WTC11 (cell line): ENCODE data around the gene SERGEF. TPM values are rescaled to one million over a fixed set of nuclear protein-coding genes. Genes with fewer than 3 reads are reported as not detected.

Source experiments
- ATAC-seq: fragments of 200-7000 bp; cut with Tn5 transposase; 2 replicates; pipeline ENCODE4 v1.10.0; 2021; ENCODE audit warnings: mild to moderate bottlenecking, moderate library complexity
- CTCF ChIA-PET: fragments of 300-600 bp; sonication (Branson Sonifier 250); formaldehyde crosslinking; loops from one replicate; lab custom pipeline; 2021; ENCODE audit warnings: antibody characterized with exemption; lab: Charles Lee
- POLR2A ChIA-PET: fragments of 350-600 bp; sonication (Branson Sonifier 250); formaldehyde crosslinking; loops from one replicate; lab custom pipeline; 2021; ENCODE audit warnings: antibody characterized with exemption; lab: Charles Lee
- DNase-seq: peaks from one replicate; pipeline ENCODE4 v3.0.0; 2021; ENCODE audit warnings: low spot score
- H3K27ac Mint-ChIP-seq: 2 replicates; pipeline ENCODE4 v1.8.0; 2021; ENCODE audit warnings: mixed read lengths
- H3K27me3 Mint-ChIP-seq: 2 replicates; pipeline ENCODE4 v1.8.0; 2021; ENCODE audit warnings: low read depth, mild to moderate bottlenecking, moderate library complexity, mixed read lengths
- H3K36me3 Mint-ChIP-seq: 2 replicates; pipeline ENCODE4 v1.8.0; 2021; ENCODE audit warnings: mixed read lengths
- H3K4me1 Mint-ChIP-seq: 2 replicates; pipeline ENCODE4 v1.8.0; 2022; ENCODE audit warnings: mixed read lengths
- H3K4me3 Mint-ChIP-seq: 2 replicates; pipeline ENCODE4 v1.8.0; 2021; ENCODE audit warnings: mild to moderate bottlenecking, moderate library complexity, mixed read lengths
- H3K9me3 Mint-ChIP-seq: 2 replicates; pipeline ENCODE4 v1.8.0; 2021; ENCODE audit warnings: mixed read lengths
- CREB1 ChIP-seq: sonication (generic); formaldehyde crosslinking; IDR thresholded peaks from 2 replicates; pipeline ENCODE4 v1.8.0; 2023; ENCODE audit warnings: mild to moderate bottlenecking, missing genetic modification reagents
- ESRRA ChIP-seq: sonication (generic); formaldehyde crosslinking; IDR thresholded peaks from 2 replicates; pipeline ENCODE4 v1.8.1; 2022; ENCODE audit warnings: mild to moderate bottlenecking, missing genetic modification reagents, borderline replicate concordance
- FOXJ3 ChIP-seq: sonication (generic); formaldehyde crosslinking; IDR thresholded peaks from 2 replicates; pipeline ENCODE4 v1.9.0; 2021; ENCODE audit warnings: missing genetic modification reagents, mild to moderate bottlenecking, borderline replicate concordance
- HMGA2 ChIP-seq: fragments of 250-450 bp; sonication (Bioruptor Pico); IDR thresholded peaks from 2 replicates; pipeline ENCODE4 v1.4.0; 2021; ENCODE audit warnings: mild to moderate bottlenecking, moderate library complexity
- JAZF1 ChIP-seq: fragments of 250-450 bp; sonication (Bioruptor Pico); IDR thresholded peaks from 2 replicates; pipeline ENCODE4 v1.9.0; 2021; ENCODE audit warnings: moderate library complexity, mild to moderate bottlenecking, inconsistent platforms
- MXD4 ChIP-seq: fragments of 250-450 bp; sonication (Bioruptor Pico); IDR thresholded peaks from 2 replicates; pipeline ENCODE4 v1.8.0; 2021; ENCODE audit warnings: mild to moderate bottlenecking, moderate library complexity, borderline replicate concordance
- NR2C2 ChIP-seq: sonication (generic); formaldehyde crosslinking; IDR thresholded peaks from 2 replicates; pipeline ENCODE4 v1.8.0; 2022; ENCODE audit warnings: mild to moderate bottlenecking, missing genetic modification reagents
- RORB ChIP-seq: fragments of 250-450 bp; sonication (Bioruptor Pico); IDR thresholded peaks from 2 replicates; pipeline ENCODE4 v1.9.0; 2021; ENCODE audit warnings: mild to moderate bottlenecking
- SMAD3 ChIP-seq: sonication (generic); formaldehyde crosslinking; IDR thresholded peaks from 2 replicates; pipeline ENCODE4 v1.8.0; 2022; ENCODE audit warnings: missing genetic modification reagents, mild to moderate bottlenecking, borderline replicate concordance
- SOX15 ChIP-seq: fragments of 250-450 bp; sonication (Bioruptor Pico); IDR thresholded peaks from 2 replicates; pipeline ENCODE4 v1.9.0; 2021; ENCODE audit warnings: mild to moderate bottlenecking
- TEAD4 ChIP-seq: sonication (generic); formaldehyde crosslinking; IDR thresholded peaks from 2 replicates; pipeline ENCODE4 v1.8.0; 2022; ENCODE audit warnings: mild to moderate bottlenecking, missing genetic modification reagents
- ZBTB21 ChIP-seq: sonication (generic); formaldehyde crosslinking; IDR thresholded peaks from 2 replicates; pipeline ENCODE4 v1.8.1; 2023; ENCODE audit warnings: mild to moderate bottlenecking, missing genetic modification reagents, borderline replicate concordance
- ZNF138 ChIP-seq: sonication (generic); formaldehyde crosslinking; conservative IDR thresholded peaks from 2 replicates; pipeline ENCODE4 v1.8.1; 2022; ENCODE audit warnings: mild to moderate bottlenecking, moderate library complexity, missing genetic modification reagents
- ZNF317 ChIP-seq: sonication (generic); formaldehyde crosslinking; IDR thresholded peaks from 2 replicates; pipeline ENCODE4 v1.8.1; 2023; ENCODE audit warnings: low read depth, mild to moderate bottlenecking, moderate library complexity, missing genetic modification reagents, borderline replicate concordance
- ZNF416 ChIP-seq: fragments of 250-450 bp; sonication (Bioruptor Pico); IDR thresholded peaks from 2 replicates; pipeline ENCODE4 v1.9.0; 2021; ENCODE audit warnings: mild to moderate bottlenecking, inconsistent platforms
- ZNF671 ChIP-seq: fragments of 250-450 bp; sonication (Bioruptor Pico); IDR thresholded peaks from 2 replicates; pipeline ENCODE4 v1.8.0; 2021; ENCODE audit warnings: mild to moderate bottlenecking
- total RNA-seq: library from RNA; stranded (reverse); gene quantifications from 3 replicates; pipeline ENCODE4 v1.2.3, GENCODE V29; 2021
- TF ChIP-seq, protein P1 (sequence below): sonication (generic); formaldehyde crosslinking; IDR thresholded peaks from 2 replicates; pipeline ENCODE4 v1.8.1; 2022; ENCODE audit warnings: mild to moderate bottlenecking, moderate library complexity, missing genetic modification reagents
- TF ChIP-seq, protein P2 (sequence below): sonication (generic); formaldehyde crosslinking; IDR thresholded peaks from 2 replicates; pipeline ENCODE4 v1.8.1; 2022; ENCODE audit warnings: low read depth, missing genetic modification reagents, borderline replicate concordance
- TF ChIP-seq, protein P3 (sequence below): sonication (generic); formaldehyde crosslinking; IDR thresholded peaks from 2 replicates; pipeline ENCODE4 v1.8.1; 2022; ENCODE audit warnings: missing genetic modification reagents, borderline replicate concordance
- TF ChIP-seq, protein P4 (sequence below): sonication (generic); formaldehyde crosslinking; IDR thresholded peaks from 2 replicates; pipeline ENCODE4 v1.8.0; 2022; ENCODE audit warnings: mild to moderate bottlenecking, missing genetic modification reagents
- TF ChIP-seq, protein P5 (sequence below): sonication (generic); formaldehyde crosslinking; IDR thresholded peaks from 2 replicates; pipeline ENCODE4 v1.8.1; 2022; ENCODE audit warnings: mild to moderate bottlenecking, missing genetic modification reagents, moderate library complexity, borderline replicate concordance
- TF ChIP-seq, protein P6 (sequence below): sonication (generic); formaldehyde crosslinking; IDR thresholded peaks from 2 replicates; pipeline ENCODE4 v1.8.1; 2023; ENCODE audit warnings: mild to moderate bottlenecking, missing genetic modification reagents, borderline replicate concordance
- TF ChIP-seq, protein P7 (sequence below): sonication (generic); formaldehyde crosslinking; IDR thresholded peaks from 2 replicates; pipeline ENCODE4 v1.8.0; 2022; ENCODE audit warnings: mild to moderate bottlenecking, missing genetic modification reagents

Gene SERGEF
- total RNA-seq, 1 experiment from 2014 or later = 35.5 TPM

DNA sequence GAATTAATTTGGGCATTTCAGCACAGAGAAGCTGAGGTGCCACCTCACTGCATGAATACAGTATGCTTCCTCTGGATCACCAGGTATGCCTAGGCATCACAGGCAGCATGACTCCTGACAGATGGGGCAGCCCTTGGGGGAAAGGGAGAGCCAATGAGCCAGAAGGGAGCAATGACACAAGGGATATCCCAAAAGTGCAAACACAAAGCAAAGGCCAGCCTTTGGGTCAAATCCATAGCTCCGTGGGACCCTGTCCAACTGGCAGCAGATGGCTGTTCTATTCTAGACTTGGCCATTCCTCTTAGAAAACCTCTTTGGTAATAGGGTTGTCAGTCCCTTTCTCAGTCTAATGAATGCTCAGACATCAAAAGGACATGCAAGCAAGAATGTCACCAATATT, 73.3 kb downstream of the SERGEF start (continued):
- TF ChIP-seq, protein P1, sequence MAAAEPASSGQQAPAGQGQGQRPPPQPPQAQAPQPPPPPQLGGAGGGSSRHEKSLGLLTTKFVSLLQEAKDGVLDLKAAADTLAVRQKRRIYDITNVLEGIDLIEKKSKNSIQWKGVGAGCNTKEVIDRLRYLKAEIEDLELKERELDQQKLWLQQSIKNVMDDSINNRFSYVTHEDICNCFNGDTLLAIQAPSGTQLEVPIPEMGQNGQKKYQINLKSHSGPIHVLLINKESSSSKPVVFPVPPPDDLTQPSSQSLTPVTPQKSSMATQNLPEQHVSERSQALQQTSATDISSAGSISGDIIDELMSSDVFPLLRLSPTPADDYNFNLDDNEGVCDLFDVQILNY (CRISPR knock-in tag) = no peak
- TF ChIP-seq ZNF416 (no peak), HMGA2 (CRISPR knock-in tag) (no peak)
- TF ChIP-seq, protein P2, sequence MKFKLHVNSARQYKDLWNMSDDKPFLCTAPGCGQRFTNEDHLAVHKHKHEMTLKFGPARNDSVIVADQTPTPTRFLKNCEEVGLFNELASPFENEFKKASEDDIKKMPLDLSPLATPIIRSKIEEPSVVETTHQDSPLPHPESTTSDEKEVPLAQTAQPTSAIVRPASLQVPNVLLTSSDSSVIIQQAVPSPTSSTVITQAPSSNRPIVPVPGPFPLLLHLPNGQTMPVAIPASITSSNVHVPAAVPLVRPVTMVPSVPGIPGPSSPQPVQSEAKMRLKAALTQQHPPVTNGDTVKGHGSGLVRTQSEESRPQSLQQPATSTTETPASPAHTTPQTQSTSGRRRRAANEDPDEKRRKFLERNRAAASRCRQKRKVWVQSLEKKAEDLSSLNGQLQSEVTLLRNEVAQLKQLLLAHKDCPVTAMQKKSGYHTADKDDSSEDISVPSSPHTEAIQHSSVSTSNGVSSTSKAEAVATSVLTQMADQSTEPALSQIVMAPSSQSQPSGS (CRISPR knock-in tag) = no peak
- TF ChIP-seq, protein P3, sequence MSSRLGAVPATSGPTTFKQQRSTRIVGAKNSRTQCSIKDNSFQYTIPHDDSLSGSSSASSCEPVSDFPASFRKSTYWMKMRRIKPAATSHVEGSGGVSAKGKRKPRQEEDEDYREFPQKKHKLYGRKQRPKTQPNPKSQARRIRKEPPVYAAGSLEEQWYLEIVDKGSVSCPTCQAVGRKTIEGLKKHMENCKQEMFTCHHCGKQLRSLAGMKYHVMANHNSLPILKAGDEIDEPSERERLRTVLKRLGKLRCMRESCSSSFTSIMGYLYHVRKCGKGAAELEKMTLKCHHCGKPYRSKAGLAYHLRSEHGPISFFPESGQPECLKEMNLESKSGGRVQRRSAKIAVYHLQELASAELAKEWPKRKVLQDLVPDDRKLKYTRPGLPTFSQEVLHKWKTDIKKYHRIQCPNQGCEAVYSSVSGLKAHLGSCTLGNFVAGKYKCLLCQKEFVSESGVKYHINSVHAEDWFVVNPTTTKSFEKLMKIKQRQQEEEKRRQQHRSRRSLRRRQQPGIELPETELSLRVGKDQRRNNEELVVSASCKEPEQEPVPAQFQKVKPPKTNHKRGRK = no peak

DNA sequence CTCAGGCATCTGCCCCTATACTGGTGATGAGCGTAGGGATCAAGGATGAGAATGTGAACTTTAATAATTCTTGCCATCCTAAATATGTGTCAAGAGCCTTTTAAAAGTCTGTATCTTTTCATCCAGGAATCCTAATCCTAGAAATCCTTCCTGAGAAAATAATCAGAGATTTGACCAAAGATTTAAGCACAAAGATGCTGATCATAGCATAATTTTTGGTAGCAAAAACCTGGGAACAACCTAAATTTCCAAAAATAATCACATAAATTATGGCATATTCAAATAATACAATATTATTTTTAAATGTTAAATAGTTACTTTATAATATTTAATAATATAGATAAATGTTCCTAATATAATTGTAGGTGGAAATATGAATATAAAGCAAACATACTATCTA, 76.1 kb downstream of the SERGEF start:
- DNase-seq = no peak
- H3K36me3 Mint-ChIP-seq = peaks cover 8% of the 10 kb centered on the region
- no peaks in the 10 kb centered on the region for H3K27me3 Mint-ChIP-seq
- CTCF ChIA-PET = no interaction called here
- no peak overlapping the region for H3K4me3 Mint-ChIP-seq
- POLR2A ChIA-PET = no interaction called here
- H3K4me1 Mint-ChIP-seq = peaks cover 12% of the 10 kb centered on the region
- no peak overlapping the region for H3K27ac Mint-ChIP-seq
- no peak for TF ChIP-seq SMAD3
- peak; percentile 73; the same call in 1 of the 2 replicates for TF ChIP-seq HMGA2 (CRISPR knock-in tag)
- TF ChIP-seq SOX15 = no peak
- H3K9me3 Mint-ChIP-seq = peaks cover 10% of the 10 kb centered on the region
- no peak for ATAC-seq

DNA sequence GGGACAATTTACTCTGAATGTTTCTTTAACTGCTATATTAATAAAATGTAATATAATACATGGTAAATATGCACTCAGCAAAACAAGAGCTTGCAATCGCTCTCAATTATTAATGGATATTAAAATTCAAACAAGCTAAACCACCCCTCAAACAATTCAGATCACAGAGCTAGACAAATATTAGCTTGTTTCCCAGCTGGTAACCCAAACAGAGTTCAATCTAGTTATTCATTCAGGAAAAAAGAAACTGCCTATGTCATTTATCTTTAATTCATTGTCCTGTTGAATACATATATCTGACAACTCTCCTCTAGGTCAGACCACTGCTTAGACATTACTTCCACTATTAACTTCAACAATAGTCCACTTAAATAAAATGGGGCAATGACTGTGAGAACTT, 78.7 kb downstream of the SERGEF start:
- DNase-seq (no peak), ATAC-seq (no peak)
- H3K36me3 Mint-ChIP-seq = peaks cover 10% of the 10 kb centered on the region
- H3K4me1 Mint-ChIP-seq = peaks cover 25% of the 10 kb centered on the region
- POLR2A ChIA-PET = no interaction called here
- H3K4me3 Mint-ChIP-seq = no peak overlapping the region
- H3K27me3 Mint-ChIP-seq = no peaks in the 10 kb centered on the region
- CTCF ChIA-PET = interaction anchor here (2.3 kb wide), 1 partner anchor 44 kb away, joined by 10 read pairs; no protein-coding TSS in a partner anchor
- no peak overlapping the region for H3K27ac Mint-ChIP-seq
- H3K9me3 Mint-ChIP-seq = peaks cover 10% of the 10 kb centered on the region
- TF ChIP-seq, protein P4, sequence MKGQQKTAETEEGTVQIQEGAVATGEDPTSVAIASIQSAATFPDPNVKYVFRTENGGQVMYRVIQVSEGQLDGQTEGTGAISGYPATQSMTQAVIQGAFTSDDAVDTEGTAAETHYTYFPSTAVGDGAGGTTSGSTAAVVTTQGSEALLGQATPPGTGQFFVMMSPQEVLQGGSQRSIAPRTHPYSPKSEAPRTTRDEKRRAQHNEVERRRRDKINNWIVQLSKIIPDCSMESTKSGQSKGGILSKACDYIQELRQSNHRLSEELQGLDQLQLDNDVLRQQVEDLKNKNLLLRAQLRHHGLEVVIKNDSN (CRISPR knock-in tag) = no peak
- TF ChIP-seq ZNF317 (CRISPR knock-in tag) (no peak), ZNF671 (no peak), MXD4 (CRISPR knock-in tag) (no peak), RORB (no peak), ZBTB21 (CRISPR knock-in tag) (no peak), NR2C2 (CRISPR knock-in tag) (no peak), CREB1 (no peak), JAZF1 (CRISPR knock-in tag) (no peak), FOXJ3 (CRISPR knock-in tag) (no peak), ESRRA (no peak), ZNF138 (CRISPR knock-in tag) (no peak), TEAD4 (CRISPR knock-in tag) (no peak)
- TF ChIP-seq, protein P5, sequence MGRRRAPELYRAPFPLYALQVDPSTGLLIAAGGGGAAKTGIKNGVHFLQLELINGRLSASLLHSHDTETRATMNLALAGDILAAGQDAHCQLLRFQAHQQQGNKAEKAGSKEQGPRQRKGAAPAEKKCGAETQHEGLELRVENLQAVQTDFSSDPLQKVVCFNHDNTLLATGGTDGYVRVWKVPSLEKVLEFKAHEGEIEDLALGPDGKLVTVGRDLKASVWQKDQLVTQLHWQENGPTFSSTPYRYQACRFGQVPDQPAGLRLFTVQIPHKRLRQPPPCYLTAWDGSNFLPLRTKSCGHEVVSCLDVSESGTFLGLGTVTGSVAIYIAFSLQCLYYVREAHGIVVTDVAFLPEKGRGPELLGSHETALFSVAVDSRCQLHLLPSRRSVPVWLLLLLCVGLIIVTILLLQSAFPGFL (CRISPR knock-in tag) = no peak
- TF ChIP-seq, protein P1 (CRISPR knock-in tag) = no peak
- TF ChIP-seq, protein P6, sequence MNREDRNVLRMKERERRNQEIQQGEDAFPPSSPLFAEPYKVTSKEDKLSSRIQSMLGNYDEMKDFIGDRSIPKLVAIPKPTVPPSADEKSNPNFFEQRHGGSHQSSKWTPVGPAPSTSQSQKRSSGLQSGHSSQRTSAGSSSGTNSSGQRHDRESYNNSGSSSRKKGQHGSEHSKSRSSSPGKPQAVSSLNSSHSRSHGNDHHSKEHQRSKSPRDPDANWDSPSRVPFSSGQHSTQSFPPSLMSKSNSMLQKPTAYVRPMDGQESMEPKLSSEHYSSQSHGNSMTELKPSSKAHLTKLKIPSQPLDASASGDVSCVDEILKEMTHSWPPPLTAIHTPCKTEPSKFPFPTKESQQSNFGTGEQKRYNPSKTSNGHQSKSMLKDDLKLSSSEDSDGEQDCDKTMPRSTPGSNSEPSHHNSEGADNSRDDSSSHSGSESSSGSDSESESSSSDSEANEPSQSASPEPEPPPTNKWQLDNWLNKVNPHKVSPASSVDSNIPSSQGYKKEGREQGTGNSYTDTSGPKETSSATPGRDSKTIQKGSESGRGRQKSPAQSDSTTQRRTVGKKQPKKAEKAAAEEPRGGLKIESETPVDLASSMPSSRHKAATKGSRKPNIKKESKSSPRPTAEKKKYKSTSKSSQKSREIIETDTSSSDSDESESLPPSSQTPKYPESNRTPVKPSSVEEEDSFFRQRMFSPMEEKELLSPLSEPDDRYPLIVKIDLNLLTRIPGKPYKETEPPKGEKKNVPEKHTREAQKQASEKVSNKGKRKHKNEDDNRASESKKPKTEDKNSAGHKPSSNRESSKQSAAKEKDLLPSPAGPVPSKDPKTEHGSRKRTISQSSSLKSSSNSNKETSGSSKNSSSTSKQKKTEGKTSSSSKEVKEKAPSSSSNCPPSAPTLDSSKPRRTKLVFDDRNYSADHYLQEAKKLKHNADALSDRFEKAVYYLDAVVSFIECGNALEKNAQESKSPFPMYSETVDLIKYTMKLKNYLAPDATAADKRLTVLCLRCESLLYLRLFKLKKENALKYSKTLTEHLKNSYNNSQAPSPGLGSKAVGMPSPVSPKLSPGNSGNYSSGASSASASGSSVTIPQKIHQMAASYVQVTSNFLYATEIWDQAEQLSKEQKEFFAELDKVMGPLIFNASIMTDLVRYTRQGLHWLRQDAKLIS (CRISPR knock-in tag) = no peak
- TF ChIP-seq, protein P7, sequence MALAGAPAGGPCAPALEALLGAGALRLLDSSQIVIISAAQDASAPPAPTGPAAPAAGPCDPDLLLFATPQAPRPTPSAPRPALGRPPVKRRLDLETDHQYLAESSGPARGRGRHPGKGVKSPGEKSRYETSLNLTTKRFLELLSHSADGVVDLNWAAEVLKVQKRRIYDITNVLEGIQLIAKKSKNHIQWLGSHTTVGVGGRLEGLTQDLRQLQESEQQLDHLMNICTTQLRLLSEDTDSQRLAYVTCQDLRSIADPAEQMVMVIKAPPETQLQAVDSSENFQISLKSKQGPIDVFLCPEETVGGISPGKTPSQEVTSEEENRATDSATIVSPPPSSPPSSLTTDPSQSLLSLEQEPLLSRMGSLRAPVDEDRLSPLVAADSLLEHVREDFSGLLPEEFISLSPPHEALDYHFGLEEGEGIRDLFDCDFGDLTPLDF (CRISPR knock-in tag) = no peak
